ENCODE measurements around the gene IMMP2L. TPM values are rescaled to one million over a fixed set of nuclear protein-coding genes. Genes with fewer than 3 reads are reported as not detected.

Gene IMMP2L
- total and polyA plus RNA-seq, 4 donors = 7.3 to 21.1 (median 12.4) TPM

DNA sequence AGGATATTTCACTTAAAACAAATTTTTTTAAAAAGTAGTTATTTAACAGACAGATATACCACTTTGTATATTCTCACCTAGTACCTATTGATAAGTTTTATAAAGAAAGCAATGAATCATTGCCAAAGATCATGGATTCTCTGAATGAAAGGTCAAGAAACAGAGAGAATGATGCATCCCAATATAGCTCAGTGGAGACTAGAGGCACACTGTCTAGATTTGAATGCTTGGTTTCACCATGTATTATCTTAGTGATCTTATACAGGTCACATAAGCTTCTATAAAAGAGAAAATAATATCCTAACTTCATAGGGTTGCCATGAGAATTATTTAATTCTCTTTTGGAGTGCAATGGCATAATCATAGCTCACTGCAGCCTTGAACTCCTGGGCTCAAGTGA, 558.4 kb downstream of the IMMP2L start:
- Histone ChIP-seq H3K27me3 (ENCODE audit: control insufficient read depth in 4 of 4, insufficient read depth in 4 of 4, low read length in 3 of 4) (no peaks in the 10 kb centered on the region), H3K27ac (ENCODE audit: low read depth in 1 of 2, low read length in 2 of 2) (no peak overlapping the region), H3K36me3 (ENCODE audit: control insufficient read depth in 4 of 4, insufficient read depth in 3 of 4, low read depth in 1 of 4, low read length in 3 of 4) (no peaks in the 10 kb centered on the region), H3K9me3 (ENCODE audit: control insufficient read depth in 4 of 4, low read length in 3 of 4) (no peaks in the 10 kb centered on the region), H3K9ac (ENCODE audit: low read depth in 1 of 2, low read length in 2 of 2) (no peak overlapping the region), H3K4me1 (ENCODE audit: control insufficient read depth in 4 of 4, insufficient read depth in 4 of 4, low read length in 3 of 4) (no peaks in the 10 kb centered on the region), H3K4me3 (ENCODE audit: low read depth in 1 of 3, low read length in 3 of 3) (no peak overlapping the region)
- DNase-seq (ENCODE audit: low spot score) = no peak
- TF ChIP-seq, protein P1, sequence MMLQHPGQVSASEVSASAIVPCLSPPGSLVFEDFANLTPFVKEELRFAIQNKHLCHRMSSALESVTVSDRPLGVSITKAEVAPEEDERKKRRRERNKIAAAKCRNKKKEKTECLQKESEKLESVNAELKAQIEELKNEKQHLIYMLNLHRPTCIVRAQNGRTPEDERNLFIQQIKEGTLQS (IDR thresholded peaks at IDR 0.05) = no peak
- TF ChIP-seq, protein P2, sequence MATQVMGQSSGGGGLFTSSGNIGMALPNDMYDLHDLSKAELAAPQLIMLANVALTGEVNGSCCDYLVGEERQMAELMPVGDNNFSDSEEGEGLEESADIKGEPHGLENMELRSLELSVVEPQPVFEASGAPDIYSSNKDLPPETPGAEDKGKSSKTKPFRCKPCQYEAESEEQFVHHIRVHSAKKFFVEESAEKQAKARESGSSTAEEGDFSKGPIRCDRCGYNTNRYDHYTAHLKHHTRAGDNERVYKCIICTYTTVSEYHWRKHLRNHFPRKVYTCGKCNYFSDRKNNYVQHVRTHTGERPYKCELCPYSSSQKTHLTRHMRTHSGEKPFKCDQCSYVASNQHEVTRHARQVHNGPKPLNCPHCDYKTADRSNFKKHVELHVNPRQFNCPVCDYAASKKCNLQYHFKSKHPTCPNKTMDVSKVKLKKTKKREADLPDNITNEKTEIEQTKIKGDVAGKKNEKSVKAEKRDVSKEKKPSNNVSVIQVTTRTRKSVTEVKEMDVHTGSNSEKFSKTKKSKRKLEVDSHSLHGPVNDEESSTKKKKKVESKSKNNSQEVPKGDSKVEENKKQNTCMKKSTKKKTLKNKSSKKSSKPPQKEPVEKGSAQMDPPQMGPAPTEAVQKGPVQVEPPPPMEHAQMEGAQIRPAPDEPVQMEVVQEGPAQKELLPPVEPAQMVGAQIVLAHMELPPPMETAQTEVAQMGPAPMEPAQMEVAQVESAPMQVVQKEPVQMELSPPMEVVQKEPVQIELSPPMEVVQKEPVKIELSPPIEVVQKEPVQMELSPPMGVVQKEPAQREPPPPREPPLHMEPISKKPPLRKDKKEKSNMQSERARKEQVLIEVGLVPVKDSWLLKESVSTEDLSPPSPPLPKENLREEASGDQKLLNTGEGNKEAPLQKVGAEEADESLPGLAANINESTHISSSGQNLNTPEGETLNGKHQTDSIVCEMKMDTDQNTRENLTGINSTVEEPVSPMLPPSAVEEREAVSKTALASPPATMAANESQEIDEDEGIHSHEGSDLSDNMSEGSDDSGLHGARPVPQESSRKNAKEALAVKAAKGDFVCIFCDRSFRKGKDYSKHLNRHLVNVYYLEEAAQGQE (IDR thresholded peaks at IDR 0.05) = no peak
- TF ChIP-seq FOXA1 (IDR thresholded peaks at IDR 0.05) (no peak), HNF4G (IDR thresholded peaks at IDR 0.05) (no peak), TAF1 (conservative IDR thresholded peaks at IDR 0.05) (no peak), SP1 (IDR thresholded peaks at IDR 0.05) (no peak), NR2F2 (IDR thresholded peaks at IDR 0.05) (no peak), HNF4A (conservative IDR thresholded peaks at IDR 0.05) (no peak), RAD21 (IDR thresholded peaks at IDR 0.05) (no peak), GABPA (IDR thresholded peaks at IDR 0.05 in 1 of 2, conservative IDR thresholded peaks at IDR 0.05 in 1 of 2) (no peak), JUND (IDR thresholded peaks at IDR 0.05) (no peak), YY1 (IDR thresholded peaks at IDR 0.05) (no peak), EGR1 (IDR thresholded peaks at IDR 0.05; ENCODE audit: low read depth in 2 of 2) (no peak), FOXA2 (IDR thresholded peaks at IDR 0.05) (no peak), RXRA (IDR thresholded peaks at IDR 0.05) (no peak)
- TF ChIP-seq, protein P3, sequence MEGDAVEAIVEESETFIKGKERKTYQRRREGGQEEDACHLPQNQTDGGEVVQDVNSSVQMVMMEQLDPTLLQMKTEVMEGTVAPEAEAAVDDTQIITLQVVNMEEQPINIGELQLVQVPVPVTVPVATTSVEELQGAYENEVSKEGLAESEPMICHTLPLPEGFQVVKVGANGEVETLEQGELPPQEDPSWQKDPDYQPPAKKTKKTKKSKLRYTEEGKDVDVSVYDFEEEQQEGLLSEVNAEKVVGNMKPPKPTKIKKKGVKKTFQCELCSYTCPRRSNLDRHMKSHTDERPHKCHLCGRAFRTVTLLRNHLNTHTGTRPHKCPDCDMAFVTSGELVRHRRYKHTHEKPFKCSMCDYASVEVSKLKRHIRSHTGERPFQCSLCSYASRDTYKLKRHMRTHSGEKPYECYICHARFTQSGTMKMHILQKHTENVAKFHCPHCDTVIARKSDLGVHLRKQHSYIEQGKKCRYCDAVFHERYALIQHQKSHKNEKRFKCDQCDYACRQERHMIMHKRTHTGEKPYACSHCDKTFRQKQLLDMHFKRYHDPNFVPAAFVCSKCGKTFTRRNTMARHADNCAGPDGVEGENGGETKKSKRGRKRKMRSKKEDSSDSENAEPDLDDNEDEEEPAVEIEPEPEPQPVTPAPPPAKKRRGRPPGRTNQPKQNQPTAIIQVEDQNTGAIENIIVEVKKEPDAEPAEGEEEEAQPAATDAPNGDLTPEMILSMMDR (IDR thresholded peaks at IDR 0.05; ENCODE audit: low read depth, low read length, missing input control) = no peak
- TF ChIP-seq, protein P4, sequence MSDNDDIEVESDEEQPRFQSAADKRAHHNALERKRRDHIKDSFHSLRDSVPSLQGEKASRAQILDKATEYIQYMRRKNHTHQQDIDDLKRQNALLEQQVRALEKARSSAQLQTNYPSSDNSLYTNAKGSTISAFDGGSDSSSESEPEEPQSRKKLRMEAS (IDR thresholded peaks at IDR 0.05) = no peak

DNA sequence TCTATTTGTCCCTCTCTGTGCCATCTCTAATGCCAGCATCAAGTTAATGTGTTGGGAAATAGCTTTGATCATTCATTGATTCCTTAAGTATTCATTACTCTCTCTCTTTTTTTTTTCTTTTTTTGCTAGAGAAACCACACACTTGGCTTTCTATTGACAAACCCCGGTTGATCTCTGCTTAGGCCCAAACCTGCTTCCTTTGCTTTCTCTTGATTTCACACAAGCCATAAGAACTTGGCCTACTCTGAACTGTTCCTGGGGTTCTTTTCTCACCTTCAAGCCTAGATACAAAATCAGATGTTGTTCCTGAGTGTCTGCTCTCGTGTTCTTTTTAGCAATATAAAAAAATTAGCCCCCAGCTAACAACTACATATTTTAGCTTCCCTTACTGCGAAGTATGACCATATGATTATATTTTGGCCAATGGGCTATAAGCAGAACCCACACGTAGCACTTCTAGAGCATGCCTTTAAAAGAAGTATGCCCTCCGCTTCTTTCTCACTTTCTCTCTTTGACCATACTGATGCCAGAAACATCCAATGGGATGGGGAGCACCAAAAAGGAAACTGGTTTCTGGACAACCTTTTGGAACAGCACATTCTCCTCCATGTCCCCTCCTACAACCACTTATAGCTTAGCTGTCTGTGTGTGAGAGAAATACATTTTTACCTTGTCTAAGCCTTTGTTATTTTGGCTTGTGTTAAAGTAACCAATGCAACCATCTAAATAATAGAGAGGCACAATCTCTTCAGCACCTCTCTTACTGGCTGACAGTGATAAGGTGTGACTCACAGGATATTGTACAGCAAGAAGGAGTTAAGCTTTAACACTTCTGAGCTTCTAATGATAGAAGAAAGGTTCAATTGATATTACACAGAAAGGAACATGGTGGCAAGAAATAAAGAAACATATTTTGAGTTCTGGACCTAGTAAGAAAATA, 568.0 kb downstream of the IMMP2L start:
- Histone ChIP-seq H3K27ac (ENCODE audit: low read depth in 1 of 2, low read length in 2 of 2) (no peak overlapping the region), H3K36me3 (ENCODE audit: control insufficient read depth in 4 of 4, insufficient read depth in 3 of 4, low read depth in 1 of 4, low read length in 3 of 4) (no peaks in the 10 kb centered on the region), H3K27me3 (ENCODE audit: control insufficient read depth in 4 of 4, insufficient read depth in 4 of 4, low read length in 3 of 4) (no peaks in the 10 kb centered on the region), H3K4me3 (ENCODE audit: low read depth in 1 of 3, low read length in 3 of 3) (no peak overlapping the region), H3K9me3 (ENCODE audit: control insufficient read depth in 4 of 4, low read length in 3 of 4) (no peaks in the 10 kb centered on the region), H3K9ac (ENCODE audit: low read depth in 1 of 2, low read length in 2 of 2) (no peak overlapping the region), H3K4me1 (ENCODE audit: control insufficient read depth in 4 of 4, insufficient read depth in 4 of 4, low read length in 3 of 4) (no peaks in the 10 kb centered on the region)
- no peak for DNase-seq (ENCODE audit: low spot score)
- 94% methylated on average over 5 of the region's 5 CpGs for WGBS
- TF ChIP-seq TAF1 (conservative IDR thresholded peaks at IDR 0.05) (no peak), JUND (IDR thresholded peaks at IDR 0.05) (no peak), RXRA (IDR thresholded peaks at IDR 0.05) (no peak), FOXA2 (IDR thresholded peaks at IDR 0.05) (no peak), RAD21 (IDR thresholded peaks at IDR 0.05) (no peak), NR2F2 (IDR thresholded peaks at IDR 0.05) (no peak), HNF4G (IDR thresholded peaks at IDR 0.05) (no peak), YY1 (IDR thresholded peaks at IDR 0.05) (no peak), EGR1 (IDR thresholded peaks at IDR 0.05; ENCODE audit: low read depth in 2 of 2) (no peak), GABPA (IDR thresholded peaks at IDR 0.05 in 1 of 2, conservative IDR thresholded peaks at IDR 0.05 in 1 of 2) (no peak), SP1 (IDR thresholded peaks at IDR 0.05) (no peak), HNF4A (conservative IDR thresholded peaks at IDR 0.05) (no peak)
- TF ChIP-seq, protein P5, sequence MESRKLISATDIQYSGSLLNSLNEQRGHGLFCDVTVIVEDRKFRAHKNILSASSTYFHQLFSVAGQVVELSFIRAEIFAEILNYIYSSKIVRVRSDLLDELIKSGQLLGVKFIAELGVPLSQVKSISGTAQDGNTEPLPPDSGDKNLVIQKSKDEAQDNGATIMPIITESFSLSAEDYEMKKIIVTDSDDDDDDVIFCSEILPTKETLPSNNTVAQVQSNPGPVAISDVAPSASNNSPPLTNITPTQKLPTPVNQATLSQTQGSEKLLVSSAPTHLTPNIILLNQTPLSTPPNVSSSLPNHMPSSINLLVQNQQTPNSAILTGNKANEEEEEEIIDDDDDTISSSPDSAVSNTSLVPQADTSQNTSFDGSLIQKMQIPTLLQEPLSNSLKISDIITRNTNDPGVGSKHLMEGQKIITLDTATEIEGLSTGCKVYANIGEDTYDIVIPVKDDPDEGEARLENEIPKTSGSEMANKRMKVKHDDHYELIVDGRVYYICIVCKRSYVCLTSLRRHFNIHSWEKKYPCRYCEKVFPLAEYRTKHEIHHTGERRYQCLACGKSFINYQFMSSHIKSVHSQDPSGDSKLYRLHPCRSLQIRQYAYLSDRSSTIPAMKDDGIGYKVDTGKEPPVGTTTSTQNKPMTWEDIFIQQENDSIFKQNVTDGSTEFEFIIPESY (IDR thresholded peaks at IDR 0.05) = no peak
- TF ChIP-seq, protein P2 (IDR thresholded peaks at IDR 0.05) = no peak
- TF ChIP-seq, protein P1 (IDR thresholded peaks at IDR 0.05) = no peak

All from liver (tissue), 9 donors.